Activated T-helper 1 cell treated with anti-CD3 and anti-CD28 coated beads, Interleukin-2, amount 50 U/mL, for 16 hours (primary cell): Measurements from ENCODE around the gene CRTC3.
"Not testable (repeated sequence)": the region's sequence is repeated elsewhere in the genome, so short reads cannot be mapped to it uniquely, and the experiment has no call there.

Experiments used
- DNase-seq, 2 donors: peaks; one replicate each; pipeline ENCODE4 v3.0.0-alpha.2; 2020; ENCODE audit warnings: low read depth in 1 of 2, low spot score in 1 of 2

Gene CRTC3

GRCh38 chr15:90529371-90530249 is at the start of gene CRTC3:
TSS of gene CRTC3 (plus strand) at chr15:90529923. CDS start at chr15:90530072, 149 bp downstream.
- DNase-seq: peak; percentile 21 to 35

- DNase-seq: no peak
These were observed 48.7 kb upstream of the CRTC3 start for GRCh38 chr15:90481023-90481422.

DNA sequence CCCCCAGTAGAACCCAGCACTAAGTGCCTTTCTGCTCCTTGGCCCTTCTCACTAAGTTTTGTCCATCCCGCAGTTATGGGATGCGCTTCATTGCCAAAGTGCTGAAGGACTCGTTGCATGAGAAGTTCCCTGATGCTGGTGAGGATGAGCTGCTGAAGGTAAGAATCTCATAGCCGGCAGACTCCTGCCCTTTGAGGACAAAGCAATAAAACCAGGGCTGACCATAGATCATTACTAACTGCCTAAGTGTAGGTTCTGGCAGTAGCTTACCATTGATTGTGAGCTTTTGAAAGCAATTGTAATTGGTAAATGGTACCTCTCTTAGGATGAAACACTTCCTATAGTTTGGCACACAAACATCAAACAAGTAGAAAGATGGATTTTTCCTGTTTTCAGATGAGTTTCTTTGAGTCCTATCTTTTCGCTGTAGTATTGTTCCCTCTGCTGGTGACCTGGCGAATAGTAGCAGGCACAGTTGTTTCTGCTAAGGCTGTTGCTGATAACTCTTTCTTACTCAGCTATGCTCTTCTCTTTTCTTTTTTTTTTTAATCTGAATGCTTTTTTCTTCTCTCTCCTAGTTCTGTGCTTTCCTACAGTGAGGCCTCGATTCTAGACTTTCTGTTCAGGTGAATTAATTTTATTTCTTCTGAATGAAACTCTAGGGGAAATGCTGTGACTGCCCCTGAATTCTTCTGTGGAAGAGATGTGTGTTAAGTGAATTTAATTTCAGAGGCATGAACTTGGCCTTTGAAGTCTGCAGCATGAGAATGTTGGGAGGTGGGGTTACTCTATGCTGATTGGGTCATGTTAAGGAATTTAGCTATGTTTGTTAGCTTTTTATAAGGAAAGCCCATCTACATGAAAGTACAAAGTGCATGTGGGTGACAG is 47.4 kb upstream of the CRTC3 start:
- DNase-seq: peak in 1 of 2 donors; percentile 17

DNA sequence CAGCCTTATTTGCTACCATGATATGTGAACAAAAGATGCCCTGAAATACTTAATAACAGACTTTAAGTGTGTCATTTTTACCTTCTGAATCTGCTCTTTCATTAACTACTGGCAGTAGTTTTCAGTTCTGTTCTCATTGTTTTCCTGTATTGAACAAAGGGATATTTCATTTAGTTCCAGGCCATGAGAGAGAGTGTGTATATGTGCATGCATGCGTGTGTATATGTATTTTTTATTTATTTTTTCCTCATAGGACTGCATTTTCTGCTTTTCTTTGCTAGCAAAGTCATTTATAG is 46.8 kb upstream of the CRTC3 start:
- no peak for DNase-seq

- DNase-seq: no peak
These were observed 46.1 kb upstream of the CRTC3 start for GRCh38 chr15:90483637-90484036.

GRCh38 chr15:90487186-90487585 is 42.5 kb upstream of the CRTC3 start:
- no peak for DNase-seq

DNA sequence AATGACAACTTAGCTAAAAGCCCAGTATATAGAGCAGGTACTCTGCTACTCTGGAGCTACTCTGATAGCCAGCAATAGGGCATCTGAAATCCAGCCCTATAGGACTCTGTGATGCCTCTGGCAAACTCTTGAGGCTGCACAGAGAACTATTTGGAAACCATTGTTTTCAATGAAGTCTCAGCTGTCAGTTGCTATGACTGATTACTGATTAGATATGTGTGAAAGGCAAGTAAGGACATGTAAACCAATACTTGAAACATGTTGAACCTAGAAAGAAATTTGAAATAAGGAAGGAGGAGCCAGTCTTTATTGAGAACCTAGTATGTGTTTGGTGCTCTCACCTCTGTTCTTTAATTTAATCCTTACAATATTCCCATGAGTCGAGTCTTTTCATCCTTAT is 40.2 kb upstream of the CRTC3 start:
- no peak for DNase-seq

- no peak for DNase-seq
These were observed 39.8 kb upstream of the CRTC3 start for GRCh38 chr15:90489944-90490343.

- DNase-seq: no peak
These were observed 36.1 kb upstream of the CRTC3 start for GRCh38 chr15:90493647-90494046.

- DNase-seq: no peak
These were observed 34.7 kb upstream of the CRTC3 start for GRCh38 chr15:90495067-90495466.

- no peak for DNase-seq
These were observed 32.9 kb upstream of the CRTC3 start for GRCh38 chr15:90496791-90497190.

DNA sequence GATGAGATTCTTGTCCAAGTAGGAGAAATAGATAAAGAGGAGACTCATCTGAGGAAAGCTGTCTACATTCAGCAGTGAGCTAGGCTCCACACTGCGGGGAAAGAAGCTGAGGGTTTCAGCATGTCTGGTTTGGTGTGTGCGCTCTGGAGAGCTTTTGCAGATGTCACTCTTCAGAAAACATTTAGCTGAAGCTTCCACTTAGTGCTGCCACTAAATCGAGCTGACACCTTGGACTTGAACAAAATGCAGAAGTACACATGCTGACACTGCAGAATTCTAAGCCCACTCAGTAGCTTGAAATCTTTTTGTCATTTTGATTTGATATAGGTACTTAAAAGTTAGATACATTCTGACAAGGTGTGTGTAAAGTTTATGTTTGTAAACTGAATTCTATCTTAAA is 32.3 kb upstream of the CRTC3 start:
- DNase-seq: no peak

- no peak for DNase-seq
These were observed 31.8 kb upstream of the CRTC3 start for GRCh38 chr15:90497912-90498311.

DNA sequence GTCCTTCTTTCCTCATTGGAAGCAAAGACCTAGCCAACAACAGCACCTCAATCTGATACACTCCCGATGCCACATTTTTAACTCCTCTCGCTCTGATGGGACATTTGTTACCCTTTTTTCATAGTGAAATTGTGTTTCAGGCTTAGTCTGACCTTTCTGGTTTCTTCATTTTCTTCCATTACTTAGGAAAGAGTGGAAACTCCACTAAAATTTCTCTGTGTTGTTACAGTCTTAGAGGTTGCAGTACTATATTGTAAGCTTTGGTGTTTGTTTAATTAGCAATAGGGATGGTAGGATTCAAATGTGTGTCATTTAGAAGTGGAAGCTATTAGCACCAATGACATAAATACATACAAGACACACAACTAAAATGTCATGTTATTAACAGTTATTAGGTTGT is 29.6 kb upstream of the CRTC3 start:
- no peak for DNase-seq

- no peak for DNase-seq
These were observed 27.8 kb upstream of the CRTC3 start for GRCh38 chr15:90501898-90502297.

GRCh38 chr15:90510781-90511180 is 18.9 kb upstream of the CRTC3 start:
- DNase-seq: not testable (repeated sequence)

GRCh38 chr15:90511211-90511618 is 18.5 kb upstream of the CRTC3 start:
- not testable (repeated sequence) for DNase-seq

- DNase-seq: no peak
These were observed 17.4 kb upstream of the CRTC3 start for GRCh38 chr15:90512276-90512675.

DNA sequence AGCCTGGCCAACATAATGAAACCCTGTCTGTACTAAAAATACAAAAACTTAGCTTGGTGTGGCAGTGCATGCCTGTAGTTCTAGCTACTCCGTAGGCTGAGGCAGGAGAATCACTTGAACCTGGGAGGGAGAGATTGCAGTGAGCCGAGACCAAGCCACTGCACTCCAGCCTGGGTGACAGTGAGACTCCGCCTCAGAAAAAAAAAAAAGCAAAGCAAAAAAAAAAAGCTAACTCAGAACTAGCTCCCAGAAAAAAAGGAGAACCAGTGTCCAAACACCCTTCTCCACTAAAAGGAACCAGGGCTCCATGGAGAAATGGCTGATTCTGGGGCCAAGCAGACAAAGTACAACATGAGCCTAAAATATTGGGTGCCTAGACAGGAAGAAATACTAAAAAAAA is 16.7 kb upstream of the CRTC3 start:
- no peak for DNase-seq

DNA sequence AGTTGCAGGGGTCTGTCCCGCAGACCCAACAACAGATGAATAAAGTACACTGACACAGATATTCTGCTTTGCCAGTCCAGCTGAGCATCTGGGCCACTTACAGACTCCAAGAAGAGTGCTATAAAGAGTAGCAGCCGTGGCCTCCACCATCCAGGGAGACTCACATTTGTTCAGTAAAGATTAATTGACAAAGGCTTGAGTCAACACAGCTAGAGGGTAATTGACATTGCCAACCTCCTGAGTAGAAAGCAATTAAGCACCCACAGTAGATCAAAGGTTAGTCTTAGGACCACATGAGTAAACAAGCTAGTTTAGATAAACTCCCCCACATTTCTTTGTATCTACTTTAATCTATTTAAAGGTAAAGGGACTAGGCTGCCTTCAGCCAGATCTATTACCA is 16.3 kb upstream of the CRTC3 start:
- DNase-seq: no peak

DNA sequence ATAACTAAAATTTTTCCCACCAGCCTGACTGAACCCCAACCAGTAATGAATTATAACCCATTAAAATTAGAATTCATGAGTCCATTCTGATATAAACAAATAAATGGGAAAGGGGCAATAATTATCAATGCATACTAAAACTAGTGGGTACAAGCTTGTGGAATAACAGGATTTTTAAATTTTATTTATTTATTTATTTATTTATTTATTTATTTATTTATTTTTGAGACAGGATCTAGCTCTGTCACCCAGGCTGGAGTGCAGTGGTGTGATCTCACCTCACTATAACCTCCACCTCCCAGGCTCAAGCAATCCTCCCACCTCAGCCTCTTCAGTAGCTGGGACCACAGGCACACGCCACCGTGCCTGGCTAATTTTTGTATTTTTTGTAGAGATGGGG is 15.8 kb upstream of the CRTC3 start:
- DNase-seq: not testable (repeated sequence)

DNA sequence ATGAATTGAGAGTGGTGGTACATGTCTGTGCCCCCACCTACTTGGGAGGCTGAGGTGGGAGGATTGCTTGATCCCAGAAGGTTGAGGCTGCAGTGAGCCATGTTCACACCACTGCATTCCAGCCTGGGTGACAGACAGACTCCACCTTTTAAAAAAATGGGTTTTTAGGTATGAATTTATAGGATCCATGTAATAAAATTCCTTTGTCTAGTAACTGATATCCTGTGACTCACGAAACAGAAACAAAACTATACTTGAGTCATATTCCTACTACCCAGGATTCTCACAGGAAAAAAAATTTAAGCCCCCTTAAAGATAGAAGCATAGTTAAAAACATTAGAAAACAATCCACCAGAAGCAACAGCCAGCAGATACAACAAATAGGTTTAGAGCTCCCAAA is 10.0 kb upstream of the CRTC3 start:
- no peak for DNase-seq
